Neural progenitor cell (in vitro differentiated cells): ENCODE data around the gene RGS14. TPM values are rescaled to one million over a fixed set of nuclear protein-coding genes. Genes with fewer than 3 reads are reported as not detected.

Source experiments
- DNase-seq: peaks from one replicate; pipeline ENCODE4 v3.0.0-alpha.2; 2016; ENCODE audit warnings: low spot score
- H2AFZ ChIP-seq: fragments of 200-600 bp; sonication (generic); replicated peaks from 2 replicates; pipeline ENCODE4 v1.6.1; 2016; ENCODE audit warnings: antibody characterized with exemption
- H3F3A ChIP-seq: fragments of 200-600 bp; sonication (generic); 2 replicates; pipeline ENCODE4 v1.6.1; 2016; ENCODE audit warnings: antibody characterized with exemption, low read depth
- H3K27ac ChIP-seq: fragments of 200-600 bp; sonication (generic); 2 replicates; pipeline ENCODE4 v1.5.1; 2016; ENCODE audit warnings: mild to moderate bottlenecking
- H3K27me3 ChIP-seq: fragments of 200-600 bp; sonication (generic); 2 replicates; pipeline ENCODE4 v1.6.1; 2016; ENCODE audit warnings: mild to moderate bottlenecking, moderate library complexity
- H3K36me3 ChIP-seq: fragments of 200-600 bp; sonication (generic); 2 replicates; pipeline ENCODE4 v1.5.1; 2016
- H3K4me1 ChIP-seq: fragments of 200-600 bp; sonication (generic); 2 replicates; pipeline ENCODE4 v1.6.1; 2016; ENCODE audit warnings: mixed run types
- H3K4me2 ChIP-seq: fragments of 200-600 bp; sonication (generic); 2 replicates; pipeline ENCODE4 v1.6.1; 2016
- H3K4me3 ChIP-seq: fragments of 200-600 bp; sonication (generic); 2 replicates; pipeline ENCODE4 v1.5.1; 2016
- H3K79me2 ChIP-seq: fragments of 200-600 bp; sonication (generic); 2 replicates; pipeline ENCODE4 v1.6.1; 2016; ENCODE audit warnings: low read depth
- H3K9ac ChIP-seq: fragments of 200-600 bp; sonication (generic); 2 replicates; pipeline ENCODE4 v1.6.1; 2016
- H3K9me3 ChIP-seq: fragments of 200-600 bp; sonication (generic); 2 replicates; pipeline ENCODE4 v1.5.1; 2016; ENCODE audit warnings: low read depth
- H4K20me1 ChIP-seq: fragments of 200-600 bp; sonication (generic); 2 replicates; pipeline ENCODE4 v1.6.1; 2016; ENCODE audit warnings: low read depth
- H3K27ac Mint-ChIP-seq: 3 replicates; pipeline ENCODE4 v1.8.0; 2021; ENCODE audit warnings: mixed read lengths
- H3K27me3 Mint-ChIP-seq: 2 replicates; pipeline ENCODE4 v1.8.0; 2022; ENCODE audit warnings: low read depth, mild to moderate bottlenecking, inconsistent platforms, moderate library complexity, mixed read lengths; ENCODE audit not compliant: insufficient read depth
- H3K36me3 Mint-ChIP-seq: 3 replicates; pipeline ENCODE4 v1.8.0; 2021; ENCODE audit warnings: mixed read lengths
- H3K4me1 Mint-ChIP-seq: 3 replicates; pipeline ENCODE4 v1.8.0; 2021; ENCODE audit warnings: mixed read lengths
- H3K4me3 Mint-ChIP-seq: 3 replicates; pipeline ENCODE4 v1.8.0; 2021; ENCODE audit warnings: mild to moderate bottlenecking, moderate library complexity, mixed read lengths
- H3K9me3 Mint-ChIP-seq: 3 replicates; pipeline ENCODE4 v1.8.0; 2020; ENCODE audit warnings: mixed read lengths
- CTCF ChIP-seq: fragments of 200-600 bp; sonication (generic); IDR thresholded peaks from 2 replicates; pipeline ENCODE4 v1.5.1; 2017; ENCODE audit warnings: antibody characterized with exemption, mild to moderate bottlenecking
- EZH2 ChIP-seq: fragments of 200-600 bp; sonication (generic); IDR thresholded peaks from 2 replicates; pipeline ENCODE4 v1.6.1; 2017; ENCODE audit warnings: antibody characterized with exemption, mild to moderate bottlenecking, moderate library complexity
- EZH2phosphoT487 ChIP-seq: fragments of 200-600 bp; sonication (generic); IDR thresholded peaks from 2 replicates; pipeline ENCODE4 v1.6.1; 2017; ENCODE audit warnings: antibody characterized with exemption
- total RNA-seq: library from RNA; depleted of rRNA; stranded (reverse); fragments of >200 nt; gene quantifications from 2 replicates; pipeline ENCODE4 v1.2.3, GENCODE V29; 2015; ENCODE audit warnings: low replicate concordance

Gene RGS14
- total RNA-seq, 1 donor from 2014 or later = 3.2 TPM

- peaks cover 27% of the 10 kb centered on the region for H3F3A ChIP-seq
- no peak overlapping the region for H3K27ac ChIP-seq
- peaks cover 9% of the 10 kb centered on the region for H3K27me3 Mint-ChIP-seq
- peaks cover 31% of the 10 kb centered on the region for H3K4me1 Mint-ChIP-seq
- no peak for DNase-seq
- H3K36me3 ChIP-seq = no peaks in the 10 kb centered on the region
- peaks cover 4% of the 10 kb centered on the region for H3K9me3 Mint-ChIP-seq
- H3K4me1 ChIP-seq = peaks cover 12% of the 10 kb centered on the region
- no peak overlapping the region for H3K4me3 ChIP-seq
- H3K9ac ChIP-seq = no peak overlapping the region
- H3K9me3 ChIP-seq = no peaks in the 10 kb centered on the region
- no peak overlapping the region for H3K4me2 ChIP-seq
- peak overlapping the region; percentile 8 for H3K4me3 Mint-ChIP-seq
- H3K27ac Mint-ChIP-seq = no peak overlapping the region
- H3K79me2 ChIP-seq = no peaks in the 10 kb centered on the region
- TF ChIP-seq EZH2 (no peak), CTCF (no peak)
- H4K20me1 ChIP-seq = peaks cover 15% of the 10 kb centered on the region
- no peaks in the 10 kb centered on the region for H3K36me3 Mint-ChIP-seq
- H3K27me3 ChIP-seq = peaks cover 3% of the 10 kb centered on the region
- H2AFZ ChIP-seq = no peak overlapping the region
Observed at GRCh38 chr5:177314376-177315342, 43.1 kb upstream of the RGS14 start.

- H3K4me1 Mint-ChIP-seq = peaks cover 26% of the 10 kb centered on the region
Observed at GRCh38 chr5:177315411-177315810, 42.3 kb upstream of the RGS14 start.

GRCh38 chr5:177316005-177316404 is 41.7 kb upstream of the RGS14 start:
- Mint-ChIP-seq H3K9me3 (peaks cover 5% of the 10 kb centered on the region), H3K27ac (no peak overlapping the region), H3K4me3 (no peak overlapping the region), H3K27me3 (peaks cover 11% of the 10 kb centered on the region), H3K4me1 (peaks cover 21% of the 10 kb centered on the region), H3K36me3 (peaks cover under 1% of the 10 kb centered on the region)
- Histone ChIP-seq H3K4me2 (no peak overlapping the region), H3K27ac (no peak overlapping the region), H3F3A (peaks cover 22% of the 10 kb centered on the region), H3K4me3 (no peak overlapping the region), H3K27me3 (peaks cover under 1% of the 10 kb centered on the region), H3K79me2 (no peaks in the 10 kb centered on the region), H3K36me3 (no peaks in the 10 kb centered on the region), H4K20me1 (peaks cover 1% of the 10 kb centered on the region), H3K4me1 (peaks cover 1% of the 10 kb centered on the region), H3K9me3 (no peaks in the 10 kb centered on the region), H2AFZ (no peak overlapping the region), H3K9ac (no peak overlapping the region)
- TF ChIP-seq EZH2phosphoT487 (no peak), CTCF (no peak), EZH2 (no peak)
- DNase-seq = no peak

More at GRCh38 chr5:177315411-177315810, 42.3 kb upstream of the RGS14 start:
- Histone ChIP-seq H3K27me3 (peaks cover 3% of the 10 kb centered on the region), H3K9me3 (no peaks in the 10 kb centered on the region), H3K27ac (no peak overlapping the region), H3K79me2 (no peaks in the 10 kb centered on the region), H3K4me3 (no peak overlapping the region), H4K20me1 (peaks cover 7% of the 10 kb centered on the region), H3K4me2 (no peak overlapping the region), H3F3A (peaks cover 22% of the 10 kb centered on the region), H3K4me1 (peaks cover 6% of the 10 kb centered on the region), H3K9ac (no peak overlapping the region), H2AFZ (no peak overlapping the region), H3K36me3 (no peaks in the 10 kb centered on the region)
- H3K27ac Mint-ChIP-seq = no peak overlapping the region
- peaks cover 4% of the 10 kb centered on the region for H3K9me3 Mint-ChIP-seq
- no peak overlapping the region for H3K4me3 Mint-ChIP-seq
- DNase-seq = no peak
- H3K27me3 Mint-ChIP-seq = peaks cover 11% of the 10 kb centered on the region
- no peaks in the 10 kb centered on the region for H3K36me3 Mint-ChIP-seq
- TF ChIP-seq EZH2 (no peak), CTCF (no peak), EZH2phosphoT487 (no peak)
